B cell (primary cell): ENCODE data around the gene ZNF280A.

ENCODE experiments used
- CTCF ChIP-seq: fragments of 200-600 bp; IDR thresholded peaks from one replicate; pipeline ENCODE4 v1.8.0; 2022; ENCODE audit warnings: antibody characterized with exemption, mild to moderate bottlenecking
- EZH2 ChIP-seq: IDR thresholded peaks from 2 replicates; pipeline ENCODE4 v1.6.1; 2012; ENCODE audit warnings: borderline replicate concordance, low read depth, mild to moderate bottlenecking, moderate library complexity, low read length; ENCODE audit not compliant: insufficient read depth, poor library complexity, severe bottlenecking

DNA sequence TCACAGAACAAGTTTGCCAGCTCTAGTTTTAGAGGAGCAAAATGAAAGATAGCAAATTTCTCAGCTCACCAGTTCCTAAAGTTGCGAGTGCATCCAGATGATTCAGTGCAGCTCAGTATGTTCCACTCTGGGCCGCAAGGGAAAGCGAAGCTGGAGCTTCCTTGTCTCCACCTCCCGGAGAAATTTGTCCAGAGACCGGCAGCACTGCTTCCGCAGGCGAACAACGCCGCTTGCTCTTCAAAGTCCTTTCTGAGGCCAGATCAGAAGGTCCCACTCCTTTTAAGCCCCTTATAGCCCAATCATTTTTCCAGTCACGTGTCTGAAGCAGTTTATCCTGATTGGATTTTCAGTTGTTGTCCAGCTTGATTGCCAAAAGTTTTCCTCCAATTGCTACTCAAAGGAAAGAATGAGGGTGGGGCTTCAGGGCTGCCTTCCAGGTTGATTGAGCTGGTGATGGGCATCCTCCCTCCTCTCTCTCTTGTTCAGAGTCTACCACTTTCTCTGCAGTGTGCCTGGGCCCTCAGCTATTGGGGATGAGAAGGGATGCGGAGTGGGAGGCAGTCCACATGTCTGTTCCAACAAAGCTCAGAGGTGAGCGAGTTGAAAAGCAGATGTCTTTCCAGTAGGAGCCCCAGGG is at the start of gene ZNF280A:
- TF ChIP-seq CTCF (no peak), EZH2 (no peak)
